T-helper 2 cell treated with Interferon-gamma antibody and Interleukin-4, amounts not matched to agents 5 μg/mL and 100 μg/mL, for 36 hours (primary cell): Measurements from ENCODE around the gene FGF22.

Source experiments
- DNase-seq: peaks from one replicate; pipeline ENCODE4 v3.0.0; 2021; ENCODE audit warnings: low spot score
- H3K27ac Mint-ChIP-seq: one replicate; pipeline ENCODE4 v1.8.0; 2021; ENCODE audit warnings: mild to moderate bottlenecking, mixed read lengths
- H3K27me3 Mint-ChIP-seq: one replicate; pipeline ENCODE4 v1.8.0; 2021; ENCODE audit warnings: low read depth, mixed read lengths
- H3K36me3 Mint-ChIP-seq: one replicate; pipeline ENCODE4 v1.8.0; 2021; ENCODE audit warnings: low read depth, mixed read lengths
- H3K4me1 Mint-ChIP-seq: one replicate; pipeline ENCODE4 v1.8.0; 2021; ENCODE audit warnings: low read depth, mixed read lengths
- H3K4me3 Mint-ChIP-seq: one replicate; pipeline ENCODE4 v1.8.0; 2022; ENCODE audit warnings: mild to moderate bottlenecking, moderate library complexity, mixed read lengths
- H3K9me3 Mint-ChIP-seq: one replicate; pipeline ENCODE4 v1.8.0; 2021; ENCODE audit warnings: mixed read lengths

FGF22 gene

DNA sequence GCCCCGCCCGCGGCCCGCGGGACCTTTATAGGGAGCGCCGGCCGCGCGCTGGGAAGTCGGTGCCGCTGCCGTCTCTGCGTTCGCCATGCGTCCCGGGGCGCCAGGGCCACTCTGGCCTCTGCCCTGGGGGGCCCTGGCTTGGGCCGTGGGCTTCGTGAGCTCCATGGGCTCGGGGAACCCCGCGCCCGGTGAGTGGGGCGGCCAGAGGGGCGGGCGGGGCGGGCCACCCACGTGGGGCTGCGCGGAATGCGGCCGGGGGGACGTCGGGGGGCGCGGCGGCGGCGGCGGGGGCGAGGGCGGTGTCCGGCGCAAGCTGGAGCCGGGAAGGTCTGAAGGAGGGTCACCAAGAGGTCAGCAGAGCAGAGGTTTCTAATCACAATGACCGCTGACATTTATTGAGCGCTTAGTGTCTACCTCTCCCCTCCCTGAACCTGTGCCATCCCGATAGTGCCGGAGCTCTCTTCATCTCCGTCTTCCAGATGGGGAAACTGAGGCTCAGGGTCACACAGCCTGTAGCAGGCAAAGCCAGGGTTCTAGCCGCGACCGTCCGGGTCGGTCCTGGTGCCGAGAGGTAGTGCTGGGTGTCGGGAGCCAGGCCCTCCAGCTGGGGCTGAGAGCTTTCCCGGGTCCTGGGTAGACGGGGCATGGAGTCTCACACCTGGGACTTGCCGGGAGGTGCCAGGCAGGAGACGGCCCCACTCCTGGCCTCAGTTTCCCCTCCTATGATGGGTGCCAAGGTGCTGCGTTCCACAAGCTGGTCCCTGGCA is 36.8 kb downstream of the FGF22 start, which contains the start of gene FSTL3:
Gene FSTL3 (plus strand): TSS at position 54 of the 767 bp plus-strand sequence. CDS start 32 bp downstream, at position 86.
- Mint-ChIP-seq H3K9me3 (no peaks in the 10 kb centered on the region), H3K36me3 (no peaks in the 10 kb centered on the region), H3K4me3 (no peak within 1 kb of the TSS), H3K4me1 (peaks cover 4% of the 10 kb centered on the region), H3K27me3 (peaks cover 14% of the 10 kb centered on the region), H3K27ac (no peak within 1 kb of the TSS)
- DNase-seq, result no peak

DNA sequence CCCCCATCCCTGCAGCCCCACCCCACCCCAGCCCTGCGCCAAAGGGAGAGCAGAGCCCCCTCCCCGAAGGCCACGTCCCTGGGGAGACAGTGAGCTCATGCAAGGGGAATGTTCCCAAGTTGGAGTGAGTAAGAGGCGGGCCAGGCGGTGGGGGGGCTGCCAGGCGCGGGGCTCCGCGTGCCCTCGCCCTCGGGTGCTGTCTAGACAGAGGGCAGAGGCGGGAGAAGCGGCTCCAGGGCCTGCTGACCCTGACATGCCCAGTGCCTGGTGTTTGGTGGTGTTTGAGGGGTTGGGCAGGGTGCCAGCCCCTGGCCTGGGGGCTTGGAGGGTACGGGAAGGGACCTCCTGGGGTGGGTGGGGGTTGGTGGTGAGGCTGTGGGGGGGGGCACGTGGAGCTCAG is 37.5 kb downstream of the FGF22 start:
- no peak for DNase-seq
- Mint-ChIP-seq H3K27me3 (peaks cover 14% of the 10 kb centered on the region), H3K4me1 (peaks cover 4% of the 10 kb centered on the region), H3K4me3 (no peak overlapping the region), H3K9me3 (no peaks in the 10 kb centered on the region), H3K36me3 (no peaks in the 10 kb centered on the region), H3K27ac (no peak overlapping the region)

DNA sequence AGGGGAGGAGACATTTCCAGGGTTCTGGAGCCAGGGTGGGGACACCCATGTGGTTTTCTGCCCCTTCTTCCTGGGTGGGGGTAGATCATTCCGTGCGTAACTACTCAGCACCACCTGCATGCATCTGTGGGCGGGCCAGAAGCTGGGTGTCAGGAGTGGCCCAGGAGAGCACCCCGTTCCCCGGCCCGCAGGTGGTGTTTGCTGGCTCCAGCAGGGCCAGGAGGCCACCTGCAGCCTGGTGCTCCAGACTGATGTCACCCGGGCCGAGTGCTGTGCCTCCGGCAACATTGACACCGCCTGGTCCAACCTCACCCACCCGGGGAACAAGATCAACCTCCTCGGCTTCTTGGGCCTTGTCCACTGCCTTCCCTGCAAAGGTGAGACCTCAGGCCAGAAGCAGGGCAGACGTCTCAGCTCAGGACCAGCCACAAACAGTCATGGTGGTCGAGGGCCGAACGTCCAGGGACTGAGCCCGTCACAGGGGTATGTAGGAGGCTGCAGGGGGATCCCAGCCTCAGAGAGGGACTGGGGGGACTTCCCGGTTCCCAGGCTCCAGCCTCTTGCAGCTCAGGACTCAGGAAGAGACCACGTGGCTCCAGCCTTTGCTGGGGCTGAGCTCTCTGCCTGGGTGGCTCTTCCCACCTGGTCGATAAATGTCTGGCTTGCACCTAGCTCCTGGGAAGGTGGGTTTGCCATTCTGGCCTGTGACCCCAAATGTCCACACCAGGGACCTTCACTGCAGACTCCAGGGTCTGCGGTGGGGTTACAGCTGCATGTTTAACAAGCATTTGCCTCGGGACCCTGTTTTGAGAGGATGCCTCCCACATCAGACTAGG is 38.1 kb downstream of the FGF22 start:
- Mint-ChIP-seq H3K4me3 (no peak overlapping the region), H3K27me3 (peaks cover 14% of the 10 kb centered on the region), H3K9me3 (no peaks in the 10 kb centered on the region), H3K4me1 (peaks cover 4% of the 10 kb centered on the region), H3K36me3 (no peaks in the 10 kb centered on the region), H3K27ac (no peak overlapping the region)
- no peak for DNase-seq

DNA sequence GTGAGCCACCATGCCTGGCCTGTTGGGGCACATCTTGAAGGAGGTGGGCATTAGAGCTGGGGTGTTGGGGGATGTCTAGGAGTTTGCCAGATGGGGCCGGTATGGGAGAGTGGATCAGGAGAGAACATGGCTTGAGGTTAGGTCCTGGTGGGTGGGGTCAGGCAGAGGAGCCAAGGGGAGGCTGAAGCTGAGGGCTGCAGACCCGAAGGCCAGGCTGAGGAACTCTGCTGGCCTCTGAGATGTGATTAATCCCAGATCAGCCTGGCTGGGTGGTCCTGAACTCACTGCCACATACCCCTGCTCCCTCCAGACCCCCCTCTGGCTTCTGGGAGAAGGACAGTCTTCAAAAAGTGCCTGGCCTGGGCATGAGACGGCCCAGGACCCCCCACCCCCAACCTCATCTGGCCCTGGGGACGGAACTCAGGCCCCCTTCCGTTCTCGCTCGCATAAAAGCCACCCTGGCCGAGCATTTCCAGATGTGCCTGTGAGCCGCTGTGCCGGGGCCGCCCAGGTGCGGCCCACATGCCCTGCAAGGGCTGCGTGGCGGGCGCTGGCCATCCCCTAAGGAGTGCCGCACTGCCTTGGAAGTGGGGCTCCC is 39.2 kb downstream of the FGF22 start:
- no peak for DNase-seq
- H3K4me1 Mint-ChIP-seq, result peaks cover 4% of the 10 kb centered on the region
- peaks cover 10% of the 10 kb centered on the region for H3K27me3 Mint-ChIP-seq
- no peaks in the 10 kb centered on the region for H3K9me3 Mint-ChIP-seq
- H3K4me3 Mint-ChIP-seq, result peak overlapping the region; percentile 71
- H3K27ac Mint-ChIP-seq, result peak overlapping the region; percentile 62
- no peaks in the 10 kb centered on the region for H3K36me3 Mint-ChIP-seq

DNA sequence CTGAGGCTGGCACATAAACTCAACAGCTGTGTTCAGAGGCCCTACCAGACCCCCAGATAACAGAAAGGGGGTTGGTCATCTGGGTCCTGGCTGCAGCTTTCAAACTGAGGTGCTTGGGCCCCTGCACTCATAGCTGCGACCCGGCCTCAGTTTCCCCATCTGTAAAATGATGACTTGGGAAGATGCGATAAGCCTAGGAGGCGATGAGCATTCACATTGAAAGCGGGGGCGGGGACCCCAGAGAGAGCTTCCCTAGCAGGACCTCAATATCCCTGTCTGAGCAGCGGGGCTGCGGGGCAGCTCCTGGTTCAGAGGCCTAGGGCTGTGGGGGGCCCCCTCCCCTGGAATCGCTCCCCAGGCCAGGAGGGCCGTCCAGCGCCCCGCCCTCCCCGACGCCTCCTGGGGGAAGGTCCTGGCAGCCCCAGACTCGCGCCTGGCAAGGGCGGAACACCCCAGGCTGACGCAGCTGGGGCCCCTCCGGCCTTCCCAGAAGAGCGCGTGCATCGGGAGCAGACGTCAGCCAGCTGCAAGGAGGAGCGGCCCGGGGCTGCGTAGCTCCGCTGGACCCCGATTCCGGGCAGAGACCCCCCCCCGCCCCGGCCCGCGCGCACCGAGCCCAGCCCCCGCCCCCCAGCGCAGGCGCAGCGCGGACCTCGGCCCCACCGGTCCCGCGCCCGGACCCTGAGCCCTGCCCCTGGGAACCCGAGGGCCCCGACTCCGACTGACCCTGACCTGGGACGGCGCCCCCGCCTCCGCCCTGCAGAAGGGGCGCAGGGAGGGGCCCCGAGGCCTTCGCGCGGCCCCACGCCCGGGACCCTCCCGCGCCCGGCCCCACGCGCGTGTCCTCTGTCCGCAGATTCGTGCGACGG is 40.0 kb downstream of the FGF22 start:
- H3K4me1 Mint-ChIP-seq, result peaks cover 4% of the 10 kb centered on the region
- H3K36me3 Mint-ChIP-seq, result no peaks in the 10 kb centered on the region
- peaks cover 9% of the 10 kb centered on the region for H3K27me3 Mint-ChIP-seq
- no peaks in the 10 kb centered on the region for H3K9me3 Mint-ChIP-seq
- H3K27ac Mint-ChIP-seq, result no peak overlapping the region
- H3K4me3 Mint-ChIP-seq, result peak overlapping the region; percentile 71
- DNase-seq, result peak; percentile 34

DNA sequence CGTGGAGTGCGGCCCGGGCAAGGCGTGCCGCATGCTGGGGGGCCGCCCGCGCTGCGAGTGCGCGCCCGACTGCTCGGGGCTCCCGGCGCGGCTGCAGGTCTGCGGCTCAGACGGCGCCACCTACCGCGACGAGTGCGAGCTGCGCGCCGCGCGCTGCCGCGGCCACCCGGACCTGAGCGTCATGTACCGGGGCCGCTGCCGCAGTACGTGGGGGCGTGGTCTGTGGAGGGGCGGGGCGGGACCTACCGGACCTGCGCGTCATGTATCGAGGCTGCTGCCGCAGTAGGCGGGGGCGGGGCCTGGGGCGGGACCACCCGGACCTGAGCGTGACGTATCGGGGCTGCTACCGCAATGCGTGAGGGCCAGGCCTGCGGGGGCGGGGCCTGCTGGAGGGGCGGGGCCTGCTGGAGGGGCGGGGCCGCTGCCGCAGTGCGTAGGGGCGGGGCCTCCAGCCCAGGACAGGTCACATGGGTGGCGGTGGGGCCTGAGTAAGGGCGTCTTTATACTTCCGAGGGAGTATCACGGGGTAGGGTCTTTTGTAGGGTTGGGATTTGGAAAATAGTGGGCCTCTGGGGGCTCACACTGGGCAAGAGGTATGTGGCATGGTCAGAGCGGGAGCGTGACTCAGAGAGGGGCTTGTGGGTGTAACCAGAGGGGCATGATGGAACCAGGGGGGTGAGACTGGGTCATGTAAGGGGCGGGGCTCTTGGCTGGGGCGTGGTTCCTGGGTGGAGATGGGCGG is 40.8 kb downstream of the FGF22 start:
- H3K9me3 Mint-ChIP-seq, result no peaks in the 10 kb centered on the region
- H3K4me1 Mint-ChIP-seq, result peaks cover 4% of the 10 kb centered on the region
- peaks cover 4% of the 10 kb centered on the region for H3K27me3 Mint-ChIP-seq
- peak overlapping the region; percentile 100 for H3K27ac Mint-ChIP-seq
- peak; percentile 96 for DNase-seq
- no peaks in the 10 kb centered on the region for H3K36me3 Mint-ChIP-seq
- peak overlapping the region; percentile 88 for H3K4me3 Mint-ChIP-seq

DNA sequence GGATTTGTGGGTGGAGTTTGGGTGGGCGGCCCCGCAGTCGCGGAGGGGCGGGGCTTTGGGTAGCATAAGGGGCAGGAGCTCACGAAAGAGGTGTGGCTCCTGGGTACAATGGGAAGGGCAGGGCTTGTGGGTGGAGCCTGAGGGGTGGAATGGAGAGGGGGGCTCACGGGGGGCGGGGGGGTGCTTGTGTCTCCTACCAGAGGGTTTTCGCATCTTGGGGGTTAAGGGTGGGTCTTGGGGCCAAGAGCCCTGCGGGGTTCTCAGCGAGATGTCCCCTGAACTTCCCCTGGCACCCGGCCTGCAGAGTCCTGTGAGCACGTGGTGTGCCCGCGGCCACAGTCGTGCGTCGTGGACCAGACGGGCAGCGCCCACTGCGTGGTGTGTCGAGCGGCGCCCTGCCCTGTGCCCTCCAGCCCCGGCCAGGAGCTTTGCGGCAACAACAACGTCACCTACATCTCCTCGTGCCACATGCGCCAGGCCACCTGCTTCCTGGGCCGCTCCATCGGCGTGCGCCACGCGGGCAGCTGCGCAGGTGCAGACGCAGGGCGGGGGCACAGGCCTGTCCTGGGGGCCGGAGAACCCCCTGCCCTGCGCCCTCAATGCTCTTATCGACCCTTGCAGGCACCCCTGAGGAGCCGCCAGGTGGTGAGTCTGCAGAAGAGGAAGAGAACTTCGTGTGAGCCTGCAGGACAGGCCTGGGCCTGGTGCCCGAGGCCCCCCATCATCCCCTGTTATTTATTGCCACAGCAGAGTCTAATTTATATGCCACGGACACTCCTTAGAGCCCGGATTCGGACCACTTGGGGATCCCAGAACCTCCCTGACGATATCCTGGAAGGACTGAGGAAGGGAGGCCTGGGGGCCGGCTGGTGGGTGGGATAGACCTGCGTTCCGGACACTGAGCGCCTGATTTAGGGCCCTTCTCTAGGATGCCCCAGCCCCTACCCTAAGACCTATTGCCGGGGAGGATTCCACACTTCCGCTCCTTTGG is 41.6 kb downstream of the FGF22 start:
- Mint-ChIP-seq H3K27me3 (peaks cover 3% of the 10 kb centered on the region), H3K36me3 (no peaks in the 10 kb centered on the region), H3K27ac (peak overlapping the region; percentile 100), H3K9me3 (no peaks in the 10 kb centered on the region), H3K4me3 (peak overlapping the region; percentile 88), H3K4me1 (peaks cover 4% of the 10 kb centered on the region)
- no peak for DNase-seq

DNA sequence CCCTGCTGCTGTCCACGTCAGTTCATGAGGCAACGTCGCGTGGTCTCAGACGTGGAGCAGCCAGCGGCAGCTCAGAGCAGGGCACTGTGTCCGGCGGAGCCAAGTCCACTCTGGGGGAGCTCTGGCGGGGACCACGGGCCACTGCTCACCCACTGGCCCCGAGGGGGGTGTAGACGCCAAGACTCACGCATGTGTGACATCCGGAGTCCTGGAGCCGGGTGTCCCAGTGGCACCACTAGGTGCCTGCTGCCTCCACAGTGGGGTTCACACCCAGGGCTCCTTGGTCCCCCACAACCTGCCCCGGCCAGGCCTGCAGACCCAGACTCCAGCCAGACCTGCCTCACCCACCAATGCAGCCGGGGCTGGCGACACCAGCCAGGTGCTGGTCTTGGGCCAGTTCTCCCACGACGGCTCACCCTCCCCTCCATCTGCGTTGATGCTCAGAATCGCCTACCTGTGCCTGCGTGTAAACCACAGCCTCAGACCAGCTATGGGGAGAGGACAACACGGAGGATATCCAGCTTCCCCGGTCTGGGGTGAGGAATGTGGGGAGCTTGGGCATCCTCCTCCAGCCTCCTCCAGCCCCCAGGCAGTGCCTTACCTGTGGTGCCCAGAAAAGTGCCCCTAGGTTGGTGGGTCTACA is 43.1 kb downstream of the FGF22 start:
- Mint-ChIP-seq H3K4me3 (no peak overlapping the region), H3K36me3 (no peaks in the 10 kb centered on the region), H3K27ac (no peak overlapping the region), H3K27me3 (no peaks in the 10 kb centered on the region), H3K9me3 (no peaks in the 10 kb centered on the region), H3K4me1 (peaks cover 4% of the 10 kb centered on the region)
- DNase-seq, result no peak

DNA sequence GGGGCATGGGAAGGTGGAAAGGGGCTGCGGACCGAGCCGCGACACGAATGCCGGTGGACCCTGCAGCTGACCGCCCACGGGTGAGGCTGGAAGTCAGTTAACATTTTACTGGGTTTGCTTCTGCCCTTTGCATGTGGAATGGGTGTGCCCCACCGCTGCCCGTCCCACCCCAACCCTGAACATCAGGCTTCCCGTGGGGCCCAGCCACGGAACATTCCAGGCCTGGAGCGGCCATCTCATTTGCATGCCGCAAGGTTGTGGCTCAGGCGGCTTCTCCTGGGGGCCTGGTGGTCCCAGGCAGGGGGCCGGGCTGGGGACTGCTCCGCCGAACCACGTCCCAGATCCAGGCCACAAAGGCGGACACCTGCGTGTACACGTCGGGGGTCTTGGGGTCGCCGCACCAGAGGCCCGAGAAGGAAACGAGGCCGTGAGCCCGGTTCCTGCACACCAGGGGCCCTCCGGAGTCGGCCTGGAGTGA is 45.8 kb downstream of the FGF22 start:
- Mint-ChIP-seq H3K36me3 (no peaks in the 10 kb centered on the region), H3K4me1 (peaks cover 2% of the 10 kb centered on the region), H3K27ac (no peak overlapping the region), H3K4me3 (no peak overlapping the region), H3K27me3 (no peaks in the 10 kb centered on the region), H3K9me3 (no peaks in the 10 kb centered on the region)
- DNase-seq, result no peak

DNA sequence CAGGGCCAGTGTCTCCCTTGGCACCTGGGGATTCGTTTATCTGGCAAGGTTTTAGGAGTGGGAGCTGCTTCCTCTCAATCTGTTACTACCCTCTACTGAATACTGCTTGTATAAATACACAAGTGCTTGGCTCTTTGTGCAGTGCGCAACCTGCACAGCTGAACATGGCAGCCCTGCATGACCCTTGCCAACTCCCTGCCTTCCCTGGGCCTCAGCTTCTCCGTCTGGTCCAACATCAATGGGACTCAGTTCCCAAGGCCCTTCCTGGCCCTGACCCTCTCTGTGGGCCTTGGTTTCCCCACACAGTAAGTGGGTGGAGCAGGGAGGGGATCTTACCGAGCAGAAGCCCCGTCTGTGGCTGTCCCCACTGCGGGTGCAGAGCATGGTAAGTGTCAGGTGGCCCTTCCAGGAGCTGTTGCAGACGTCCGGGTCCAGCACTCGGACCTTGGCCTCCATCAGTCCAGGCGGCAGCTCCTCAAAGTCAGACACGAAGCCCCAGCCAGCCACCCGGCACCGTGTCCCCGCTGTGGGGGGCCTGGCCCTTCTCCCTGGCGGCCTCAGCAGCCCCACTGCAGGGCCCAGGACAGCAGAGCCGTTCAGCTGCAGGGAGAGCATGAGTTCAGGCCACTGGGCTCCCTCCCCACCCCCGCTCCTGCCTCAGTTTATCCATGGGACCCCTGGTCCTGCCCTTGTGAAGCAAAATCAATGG is 47.1 kb downstream of the FGF22 start:
- H3K27me3 Mint-ChIP-seq, result no peaks in the 10 kb centered on the region
- H3K27ac Mint-ChIP-seq, result no peak overlapping the region
- no peak for DNase-seq
- no peaks in the 10 kb centered on the region for H3K4me1 Mint-ChIP-seq
- H3K36me3 Mint-ChIP-seq, result no peaks in the 10 kb centered on the region
- H3K9me3 Mint-ChIP-seq, result no peaks in the 10 kb centered on the region
- H3K4me3 Mint-ChIP-seq, result no peak overlapping the region

DNA sequence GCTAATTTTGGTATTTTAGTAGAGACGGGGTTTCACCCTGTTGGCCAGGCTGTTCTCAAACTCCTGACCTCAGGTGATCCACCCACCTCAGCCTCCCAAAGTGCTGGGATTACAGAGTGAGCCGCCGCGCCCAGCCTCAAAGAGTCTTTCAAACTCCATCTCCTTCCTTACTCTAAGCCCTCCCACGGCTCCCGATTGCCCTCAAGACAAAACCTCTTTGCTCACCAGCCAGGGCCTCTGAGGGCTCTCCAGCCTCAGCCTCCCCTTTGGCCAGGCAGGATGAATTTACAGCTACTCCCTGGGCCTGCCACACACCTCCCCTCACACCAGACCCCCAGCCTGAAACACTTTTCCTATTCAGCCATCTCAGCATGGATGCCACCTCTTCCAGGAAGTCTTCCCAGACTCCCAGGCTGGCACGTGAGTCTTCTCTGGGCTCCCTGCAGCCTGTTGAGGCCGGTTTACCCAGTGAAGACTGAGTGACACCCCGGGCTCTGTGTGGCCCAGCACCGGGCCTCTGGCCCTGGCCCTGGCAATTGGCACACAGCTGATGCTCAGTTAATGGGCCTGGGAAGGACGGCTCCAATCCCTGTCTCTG is 48.0 kb downstream of the FGF22 start:
- Mint-ChIP-seq H3K27me3 (no peaks in the 10 kb centered on the region), H3K36me3 (no peaks in the 10 kb centered on the region), H3K4me3 (no peak overlapping the region), H3K9me3 (no peaks in the 10 kb centered on the region), H3K4me1 (no peaks in the 10 kb centered on the region), H3K27ac (no peak overlapping the region)
- DNase-seq, result no peak
